HCEC 1CT (cell line): Measurements from ENCODE around the gene TSPAN17.

ENCODE experiments used
- DNase-seq: peaks from one replicate; pipeline ENCODE4 v3.0.0-alpha.2; 2017

Gene TSPAN17

GRCh38 chr5:176661676-176662075, 14.4 kb downstream of the TSPAN17 start:
- DNase-seq: no peak

GRCh38 chr5:176662371-176663333, 15.4 kb downstream of the TSPAN17 start:
- no peak for DNase-seq

GRCh38 chr5:176663566-176663965, 16.3 kb downstream of the TSPAN17 start:
- no peak for DNase-seq

- no peak for DNase-seq
Measured at GRCh38 chr5:176664479-176664878, 17.2 kb downstream of the TSPAN17 start.

GRCh38 chr5:176664886-176665285, 17.6 kb downstream of the TSPAN17 start:
- DNase-seq: no peak

GRCh38 chr5:176665517-176665916, 18.2 kb downstream of the TSPAN17 start:
- DNase-seq: no peak

GRCh38 chr5:176667637-176668036, 20.4 kb downstream of the TSPAN17 start:
- DNase-seq: no peak

- DNase-seq: no peak
Measured at GRCh38 chr5:176670449-176670848, 23.2 kb downstream of the TSPAN17 start.

GRCh38 chr5:176671399-176671798, 24.1 kb downstream of the TSPAN17 start:
- no peak for DNase-seq

- DNase-seq: no peak
Measured at GRCh38 chr5:176671890-176672747, 24.8 kb downstream of the TSPAN17 start.

GRCh38 chr5:176673651-176674583, 26.6 kb downstream of the TSPAN17 start:
- DNase-seq: no peak

GRCh38 chr5:176674799-176675198, 27.5 kb downstream of the TSPAN17 start:
- no peak for DNase-seq

GRCh38 chr5:176675676-176676360, 28.5 kb downstream of the TSPAN17 start:
- no peak for DNase-seq

- DNase-seq: no peak
Measured at GRCh38 chr5:176676361-176676824, 29.1 kb downstream of the TSPAN17 start.

GRCh38 chr5:176677209-176677939, 30.1 kb downstream of the TSPAN17 start:
- no peak for DNase-seq

- DNase-seq: no peak
Measured at GRCh38 chr5:176678584-176678983, 31.3 kb downstream of the TSPAN17 start.

GRCh38 chr5:176679365-176680225, 32.3 kb downstream of the TSPAN17 start:
- DNase-seq: no peak

GRCh38 chr5:176680226-176680563, 32.9 kb downstream of the TSPAN17 start:
- DNase-seq: no peak

- DNase-seq: no peak
Measured at GRCh38 chr5:176682016-176682531, 34.8 kb downstream of the TSPAN17 start.

GRCh38 chr5:176685010-176685409, 37.7 kb downstream of the TSPAN17 start:
- no peak for DNase-seq
